CD4-positive, alpha-beta T cell treated with Interleukin-15 for 1 hour (primary cell): ENCODE measurements around the gene CLEC2A.

Source experiments
- DNase-seq: peaks from one replicate; pipeline ENCODE4 v3.0.0-alpha.2; 2020

CLEC2A gene

DNA sequence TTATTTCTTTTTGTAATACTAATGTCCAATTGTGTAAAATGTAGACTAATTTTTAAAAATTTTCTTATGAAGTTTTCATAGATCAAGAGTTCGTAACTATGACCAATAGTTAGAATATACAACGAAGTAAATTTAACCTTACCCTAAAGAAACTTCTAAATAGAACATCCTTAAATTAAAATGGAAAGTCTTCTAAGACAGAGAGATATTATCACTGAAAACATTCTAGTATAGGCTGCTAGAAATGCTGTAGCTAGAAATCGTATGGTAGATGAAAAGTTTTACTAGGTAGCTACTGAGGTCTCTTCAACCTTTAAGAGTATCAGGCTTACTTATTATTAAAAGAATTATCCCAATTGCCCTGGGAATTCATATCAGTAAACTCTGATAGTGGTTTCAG lies 925 bp downstream of the CLEC2A start:
- no peak for DNase-seq

DNA sequence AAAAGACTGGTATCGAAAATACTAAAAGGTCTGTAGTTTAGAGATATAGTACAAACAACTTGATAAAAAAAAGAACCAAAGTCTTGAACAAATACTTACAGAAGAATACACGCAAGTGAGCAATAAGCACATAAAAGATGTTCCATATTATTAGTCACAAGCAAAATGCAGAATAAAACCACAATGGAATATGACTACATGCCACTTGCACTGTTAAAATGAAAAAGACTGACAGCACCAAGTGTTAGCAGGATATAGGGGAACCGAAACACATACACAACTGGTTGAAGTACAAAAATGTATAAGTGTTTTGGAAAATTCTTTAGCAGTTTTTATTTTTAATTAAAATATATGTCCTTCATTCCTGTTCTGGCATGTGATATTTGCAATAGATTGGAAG lies 3.6 kb downstream of the CLEC2A start:
- no peak for DNase-seq

DNA sequence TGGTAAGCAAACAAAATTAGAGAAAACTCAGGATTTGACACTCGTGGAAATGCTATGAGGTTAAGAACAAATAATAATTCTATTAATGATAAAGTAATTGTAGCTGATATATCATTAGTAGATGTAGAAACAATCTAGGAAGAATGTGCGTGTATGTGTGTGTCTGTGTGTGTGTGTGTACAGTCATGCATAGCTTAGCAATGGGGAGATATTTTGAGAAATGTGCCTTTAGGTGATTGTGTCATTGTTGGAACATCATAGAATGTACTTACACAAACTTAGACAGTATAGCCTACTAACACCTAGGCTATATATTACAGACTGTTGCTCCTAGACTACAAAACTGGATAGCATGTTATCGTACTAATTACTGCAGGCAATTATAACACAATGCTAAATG lies 5.3 kb downstream of the CLEC2A start:
- DNase-seq, result no peak

DNA sequence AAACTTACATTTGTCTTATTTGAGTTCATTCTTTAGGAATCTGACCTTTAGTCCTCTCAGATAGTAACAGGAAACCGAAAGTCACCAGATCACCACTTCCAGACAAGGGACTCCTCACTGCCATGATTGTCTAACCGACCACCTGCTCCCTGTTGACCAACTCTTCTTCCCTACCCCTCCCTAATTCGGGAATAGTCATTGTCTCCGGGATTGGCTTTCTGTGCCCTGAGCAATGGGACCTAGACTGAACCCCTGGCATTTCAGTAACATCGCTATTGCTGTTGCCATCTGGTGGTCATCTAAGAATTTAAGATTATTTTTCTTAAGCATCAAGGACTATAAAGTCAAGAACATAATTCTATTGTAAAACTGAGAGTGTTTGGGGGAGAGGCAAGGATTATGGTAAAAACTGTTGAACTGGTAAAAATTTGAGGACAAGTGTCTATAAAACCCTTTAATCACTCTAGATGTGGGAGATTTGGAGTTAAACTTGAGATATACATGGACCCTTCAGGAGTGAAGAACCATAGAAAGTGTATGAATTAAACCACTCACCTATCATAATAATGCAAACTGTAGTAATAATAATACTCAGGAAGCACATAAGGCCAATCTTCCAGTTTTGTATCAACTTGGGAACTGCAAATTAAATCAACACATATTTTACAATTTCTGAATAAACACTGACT lies 6.3 kb downstream of the CLEC2A start:
- no peak for DNase-seq

DNA sequence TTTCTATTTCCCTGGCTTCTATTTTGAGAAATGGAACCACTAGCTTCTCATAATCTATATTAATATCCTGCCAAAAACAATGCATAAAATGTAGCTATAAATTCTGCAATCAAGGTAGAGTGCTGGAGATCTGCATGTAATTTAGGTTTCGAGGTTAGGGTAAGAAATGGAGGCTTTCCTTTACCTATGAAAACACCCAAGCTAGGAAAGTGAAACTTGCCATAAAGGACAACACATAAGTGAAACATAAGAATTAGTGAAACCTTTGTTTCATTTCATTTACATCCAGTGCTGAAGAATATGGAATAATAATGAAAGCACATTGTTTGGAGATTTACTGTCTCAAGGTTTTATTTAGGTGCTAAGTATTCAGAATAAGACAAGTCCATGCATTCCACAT lies 9.7 kb downstream of the CLEC2A start:
- DNase-seq, result no peak

DNA sequence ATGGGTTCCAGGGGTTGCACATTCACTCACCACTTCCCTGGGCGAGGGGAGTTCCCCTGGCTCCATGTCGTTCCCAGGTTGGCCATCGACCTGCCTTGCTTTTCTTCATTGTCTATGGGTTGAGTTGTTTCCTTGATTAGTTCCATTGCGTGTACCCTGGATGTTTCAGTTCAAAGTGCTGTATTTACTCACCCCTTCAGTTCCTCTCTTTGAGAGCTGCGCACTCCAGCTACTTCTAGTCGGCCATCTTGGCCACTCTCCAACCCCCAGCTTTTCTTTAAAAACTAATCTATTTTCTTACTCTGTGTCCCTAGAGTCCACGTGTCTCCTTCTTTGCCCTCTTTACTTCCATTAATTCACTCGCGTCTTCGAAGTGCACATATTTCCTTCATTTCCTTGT lies 11.7 kb downstream of the CLEC2A start:
- no peak for DNase-seq

DNA sequence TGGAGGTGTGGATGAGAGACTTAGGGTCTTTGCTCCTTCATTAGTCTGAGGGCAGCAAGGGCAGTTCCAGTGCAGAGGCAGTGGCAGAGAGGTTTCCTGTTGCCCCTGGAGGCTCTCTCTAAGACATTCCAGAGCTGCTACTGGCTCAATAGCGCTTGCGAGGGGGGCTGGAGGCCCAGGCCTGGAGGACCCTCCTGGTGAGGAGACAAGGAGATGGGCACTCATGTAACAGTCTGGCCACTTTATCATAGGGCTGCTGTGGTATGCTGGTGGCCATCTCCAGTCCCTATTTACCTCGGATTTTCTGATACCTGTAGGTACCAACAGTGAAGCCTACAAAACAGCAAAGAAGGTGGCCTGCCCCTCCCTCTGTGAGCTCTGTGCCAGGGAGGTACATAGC lies 12.7 kb downstream of the CLEC2A start:
- DNase-seq, result no peak

DNA sequence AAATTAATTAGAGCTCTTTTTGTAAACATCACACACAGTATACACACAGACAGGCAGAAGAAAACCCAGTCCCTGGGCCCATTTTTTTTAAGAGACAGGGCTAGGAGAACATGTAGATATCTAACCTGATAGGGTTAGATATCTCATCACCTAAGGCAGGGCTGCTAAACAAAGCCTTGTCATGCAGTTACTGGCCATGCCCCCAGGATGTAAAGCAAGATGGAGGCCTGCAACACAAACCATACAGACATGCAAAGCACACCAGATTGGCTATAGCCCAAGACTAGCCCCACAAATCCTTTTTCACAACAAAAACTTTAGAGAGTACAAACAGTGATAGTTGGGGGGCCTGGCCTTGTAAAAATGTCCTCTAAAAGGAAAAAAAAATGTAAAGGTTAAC lies 20.5 kb downstream of the CLEC2A start:
- no peak for DNase-seq

DNA sequence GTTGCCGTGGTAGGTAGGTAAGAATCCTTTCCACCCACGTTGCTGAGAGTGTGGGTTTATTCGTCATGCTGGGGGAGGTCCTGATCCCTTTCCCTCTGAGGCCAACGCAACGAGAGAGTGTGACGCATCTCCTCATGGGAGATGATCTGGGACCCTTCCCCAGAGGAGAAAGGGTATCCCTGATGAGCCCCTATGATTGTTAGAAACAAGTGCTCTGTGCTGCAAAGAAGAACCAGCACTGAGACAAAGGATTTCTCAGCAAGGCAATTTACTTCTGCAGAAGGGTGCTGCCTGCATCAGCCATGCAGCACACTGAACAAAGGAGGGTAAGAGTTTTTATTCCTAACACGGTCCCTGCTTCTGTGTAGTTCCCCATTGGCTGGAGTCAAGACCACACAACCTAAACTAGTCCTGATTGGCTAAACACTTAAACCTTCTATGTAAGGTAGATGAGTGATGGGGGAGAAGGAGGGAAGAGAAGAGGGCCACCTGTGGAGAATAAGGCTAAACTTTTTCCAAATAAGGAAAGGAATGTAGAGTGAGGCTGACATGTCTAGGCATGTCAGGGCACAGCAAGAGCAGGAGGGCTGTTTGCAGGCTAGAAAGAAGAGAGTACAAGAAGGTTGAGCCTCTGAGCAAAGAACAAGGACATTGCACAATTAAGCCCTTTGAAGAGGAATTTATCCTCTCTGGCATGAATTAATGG lies 21.3 kb downstream of the CLEC2A start:
- no peak for DNase-seq

DNA sequence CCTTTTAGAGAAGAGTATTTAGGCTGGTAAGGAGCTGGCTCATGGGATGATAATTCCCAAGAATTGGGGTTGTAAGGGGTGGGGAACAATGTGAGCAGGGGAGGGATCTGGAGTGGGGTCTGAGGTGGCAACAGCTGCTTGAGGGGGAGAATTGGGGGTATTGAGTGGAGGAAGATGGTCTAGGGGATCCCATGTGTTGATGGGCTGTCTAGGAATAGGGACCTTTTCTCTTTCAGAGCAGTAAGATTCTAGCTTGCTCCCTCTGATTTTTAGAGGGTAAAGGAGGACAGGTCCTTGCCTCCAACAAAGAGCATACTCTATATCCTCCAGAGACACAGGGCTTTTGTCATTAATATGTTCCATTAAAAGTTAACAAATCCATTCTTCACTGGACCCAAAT lies 22.4 kb downstream of the CLEC2A start:
- no peak for DNase-seq

DNA sequence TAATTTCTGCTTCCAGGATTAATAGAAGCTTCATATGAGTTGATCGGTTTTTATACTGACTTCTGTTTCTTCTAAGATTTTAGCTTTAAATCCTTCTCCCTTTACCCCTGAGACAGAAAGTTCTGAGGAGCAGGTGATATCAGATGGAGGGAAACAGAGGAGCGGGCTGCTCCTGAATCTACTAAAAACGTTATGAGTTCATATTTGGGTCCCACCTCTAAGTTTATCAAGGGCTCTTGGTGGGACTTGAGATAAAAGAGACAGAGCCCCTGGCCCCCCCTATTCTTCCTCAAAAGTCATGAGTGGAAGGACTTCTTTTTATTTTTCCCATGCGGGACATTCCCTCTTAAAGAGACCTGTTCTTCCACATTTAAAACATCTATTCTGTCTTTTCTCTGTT lies 23.8 kb downstream of the CLEC2A start:
- DNase-seq, result no peak

DNA sequence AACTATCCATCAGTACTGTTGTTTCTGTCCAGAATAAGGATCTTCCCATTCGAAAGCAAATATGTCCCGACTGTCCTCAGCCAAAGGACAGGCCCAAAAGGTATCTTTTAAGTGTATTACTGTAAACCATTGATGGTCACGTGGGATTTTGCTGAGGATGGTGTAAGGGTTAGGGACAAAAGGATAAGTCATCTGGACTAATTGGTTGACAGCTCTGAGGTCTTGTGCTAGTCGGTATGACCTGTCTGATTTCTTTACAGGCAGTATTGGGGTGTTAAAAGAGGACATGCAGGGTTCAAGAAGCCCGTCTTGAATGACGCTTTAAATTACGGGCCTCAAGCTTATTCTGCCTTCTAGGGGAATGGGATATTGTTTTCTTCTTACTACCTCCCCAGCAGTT lies 24.4 kb downstream of the CLEC2A start:
- no peak for DNase-seq

DNA sequence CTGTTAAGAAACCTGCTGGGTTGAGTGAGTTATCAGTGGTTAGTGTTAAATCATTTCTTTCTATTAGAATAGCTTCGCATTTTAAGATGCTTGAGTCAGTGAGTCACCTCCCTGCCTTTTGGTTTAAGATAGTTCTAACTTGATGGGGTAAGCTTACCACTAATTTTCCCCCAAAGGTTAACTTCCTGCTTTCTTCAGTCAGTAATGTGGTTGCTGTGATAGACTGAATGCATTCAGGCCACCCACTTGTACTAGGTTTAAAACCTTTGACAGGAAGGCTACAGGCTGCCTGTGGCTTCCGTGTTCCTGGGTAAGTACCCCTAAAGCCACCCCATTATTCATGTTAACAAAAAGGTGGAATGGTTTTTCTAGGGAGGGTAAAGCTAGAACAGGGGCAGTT lies 25.3 kb downstream of the CLEC2A start:
- DNase-seq, result peak; percentile 34

DNA sequence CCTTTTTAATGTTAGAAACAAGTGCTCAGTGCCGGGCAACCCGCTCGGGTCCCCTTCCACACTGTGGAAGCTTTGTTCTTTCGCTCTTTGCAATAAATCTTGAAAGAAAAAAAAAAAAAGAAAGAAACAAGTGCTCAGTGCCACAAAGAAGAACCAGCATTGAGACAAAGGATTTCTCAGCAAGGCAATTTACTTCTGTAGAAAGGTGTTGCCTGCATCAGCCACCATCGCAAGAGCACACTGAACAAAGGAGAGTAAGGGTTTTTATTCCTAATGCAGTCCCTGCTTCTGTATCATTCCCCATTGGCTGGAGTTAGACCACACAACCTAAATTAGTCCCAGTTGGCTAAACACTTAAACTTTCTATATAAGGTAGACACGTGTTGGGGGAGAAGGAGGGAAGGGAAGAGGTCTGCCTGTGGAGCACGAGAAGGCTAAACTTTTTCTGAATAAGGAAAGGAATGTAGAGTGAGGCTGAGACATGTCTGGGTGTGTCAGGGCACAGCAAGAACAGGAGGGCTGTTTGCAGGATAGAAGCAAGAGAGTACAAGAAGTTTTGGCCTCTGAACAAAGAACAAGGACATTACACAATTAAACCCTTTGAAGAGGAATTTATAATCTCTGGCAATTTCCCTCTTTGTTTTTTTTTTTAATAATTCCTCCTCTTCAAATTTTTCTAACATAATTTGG lies 29.5 kb downstream of the CLEC2A start:
- no peak for DNase-seq

DNA sequence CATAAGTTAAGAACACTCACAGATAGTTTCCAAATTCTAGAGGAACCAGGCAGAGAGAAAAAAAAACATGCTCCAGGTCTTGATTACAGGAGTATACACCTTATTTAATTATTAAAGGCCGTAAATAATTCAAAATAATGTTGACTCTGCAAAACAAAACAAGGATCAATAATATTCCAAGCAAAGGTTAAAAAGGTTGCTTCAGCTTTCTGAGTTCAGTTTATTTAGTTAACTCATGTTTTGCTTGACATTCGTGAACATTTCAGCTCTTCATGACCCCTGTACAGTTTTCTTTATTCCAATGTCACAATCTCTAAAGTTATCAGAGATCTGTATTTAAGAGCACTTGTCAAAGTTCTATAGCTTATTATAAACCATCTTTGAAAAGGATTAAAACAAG lies 31.2 kb downstream of the CLEC2A start:
- no peak for DNase-seq

DNA sequence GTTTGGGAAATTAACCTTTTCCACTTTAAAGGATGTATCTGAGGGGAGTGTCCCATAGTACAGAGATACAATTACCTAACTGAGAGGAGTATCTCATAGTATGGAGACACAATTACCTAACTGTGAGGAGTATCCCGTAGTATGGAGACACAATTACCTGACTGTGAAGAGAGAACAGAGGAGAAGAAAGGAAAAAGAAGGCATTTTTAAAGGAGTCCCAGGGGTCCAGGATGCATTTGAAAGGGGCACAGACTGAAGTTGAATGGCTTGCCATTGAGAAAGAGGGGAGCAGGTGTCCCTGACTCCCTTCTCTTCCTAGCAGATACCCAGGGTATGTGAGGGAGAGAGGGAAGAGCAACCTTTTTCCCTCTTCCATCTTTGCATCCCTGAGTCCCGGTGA lies 33.0 kb downstream of the CLEC2A start:
- no peak for DNase-seq

DNA sequence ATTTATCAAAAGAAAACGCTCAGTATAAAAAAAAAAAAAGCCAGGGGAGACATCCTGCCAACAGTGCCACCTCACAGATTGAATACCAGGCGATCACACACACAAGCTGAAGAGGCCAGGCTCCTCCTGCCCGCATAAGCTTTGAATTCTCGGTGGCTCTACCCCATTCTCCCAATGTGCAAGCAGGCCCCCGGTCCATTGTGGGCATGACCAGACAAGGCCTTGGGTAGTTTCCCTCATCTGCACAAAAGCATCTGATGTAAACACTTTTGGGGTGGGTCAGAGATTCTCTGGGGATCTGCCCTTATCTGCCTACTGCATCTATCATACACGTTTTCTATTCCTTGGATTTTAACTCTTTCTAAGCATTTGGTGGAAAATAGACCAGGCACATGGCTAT lies 34.6 kb downstream of the CLEC2A start:
- no peak for DNase-seq

DNA sequence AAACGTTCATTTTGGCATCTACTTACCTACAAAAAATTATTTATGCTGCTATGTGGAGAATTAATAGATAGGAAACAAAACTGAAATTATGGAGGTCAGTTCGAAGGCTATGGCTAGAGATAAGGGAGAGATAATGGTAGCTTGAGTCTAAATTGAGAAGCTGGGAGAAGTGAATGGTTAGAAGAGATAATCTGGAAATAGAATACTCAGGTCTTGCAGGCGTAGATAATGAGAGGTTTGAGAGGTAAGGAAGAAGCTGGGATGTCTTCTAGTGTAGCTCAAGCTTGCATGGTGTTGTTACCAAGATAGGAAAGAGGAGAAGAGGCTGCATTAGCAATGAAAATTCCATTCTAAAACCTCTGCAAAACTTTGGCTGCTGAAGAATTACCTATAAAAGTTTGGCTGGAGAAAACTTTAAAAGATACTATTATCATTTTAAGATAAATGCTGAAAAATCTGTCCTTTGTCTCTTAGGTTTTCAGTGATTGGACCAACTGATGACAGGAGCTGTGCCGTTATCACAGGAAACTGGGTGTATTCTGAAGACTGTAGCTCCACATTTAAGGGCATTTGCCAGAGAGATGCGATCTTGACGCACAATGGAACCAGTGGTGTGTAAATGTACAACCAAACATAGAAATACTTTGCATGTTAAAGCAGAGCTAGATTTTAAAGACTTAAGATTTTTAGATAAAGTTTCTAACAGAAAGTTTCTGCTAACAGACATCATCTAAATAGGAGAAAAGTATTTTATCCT lies 36.8 kb downstream of the CLEC2A start:
- DNase-seq, result no peak

DNA sequence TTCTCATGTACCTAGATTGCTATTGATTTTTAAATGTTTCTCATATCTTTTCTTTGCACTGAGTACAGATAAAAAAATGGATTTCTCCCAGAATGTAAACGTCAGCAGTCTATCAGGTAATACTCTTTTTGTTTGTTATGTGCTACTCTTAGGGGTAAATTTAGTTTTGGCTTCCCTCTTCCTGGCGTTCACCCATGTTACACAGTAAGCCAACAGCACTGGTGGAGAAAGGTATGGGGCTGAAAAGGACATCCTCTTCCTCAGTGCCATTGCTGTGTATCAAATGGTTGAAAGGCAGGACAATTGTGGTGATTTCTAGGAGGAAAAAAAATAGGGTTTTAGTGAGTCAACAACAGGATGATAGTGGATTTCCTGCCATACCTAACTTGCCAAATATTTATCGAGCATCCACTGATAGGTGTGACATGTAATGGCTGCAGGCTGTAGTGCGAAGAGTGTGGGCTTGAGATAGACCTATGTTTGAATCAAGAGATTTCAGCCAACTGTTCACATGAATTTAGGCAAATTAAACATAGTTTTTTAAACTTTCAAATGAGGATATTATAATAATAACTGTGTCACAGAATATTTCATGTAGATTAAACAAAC lies 43.4 kb downstream of the CLEC2A start:
- no peak for DNase-seq

DNA sequence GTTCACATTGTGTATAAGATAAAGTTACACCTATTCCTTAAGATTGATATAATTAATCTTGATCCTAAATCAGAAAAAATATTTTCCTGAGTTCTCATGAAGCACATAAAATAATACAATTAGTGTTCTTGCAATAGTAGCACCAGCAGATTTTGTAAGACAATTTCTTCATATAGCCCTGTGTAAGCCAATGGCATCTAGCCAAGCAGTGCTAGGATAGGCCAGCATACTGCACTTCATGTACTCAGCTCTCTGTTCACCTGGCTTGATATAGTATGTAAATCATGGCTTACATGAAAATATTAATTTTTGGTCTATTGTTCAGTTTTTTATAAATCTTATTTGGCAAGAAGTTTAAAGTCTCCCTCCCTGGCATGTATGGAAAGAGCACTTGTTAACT lies 49.0 kb downstream of the CLEC2A start:
- DNase-seq, result no peak

DNA sequence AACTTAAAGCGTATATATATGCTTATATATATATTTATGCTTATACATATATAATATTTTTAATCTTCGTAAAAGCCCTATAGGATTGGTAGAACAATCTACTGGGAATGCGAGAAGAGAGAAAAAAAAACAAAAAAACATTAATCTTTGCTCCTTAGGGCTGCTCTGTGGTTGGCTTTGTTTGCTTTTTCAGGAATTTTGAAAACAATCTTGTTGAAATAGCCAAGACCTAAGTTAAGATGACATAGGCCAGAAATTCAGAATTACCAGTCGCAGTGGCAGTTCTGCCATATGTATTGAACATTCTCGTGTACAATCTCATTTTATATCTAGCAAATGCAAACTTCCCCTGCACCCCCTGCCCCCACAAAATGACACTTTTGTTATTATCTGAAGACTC lies 50.2 kb downstream of the CLEC2A start:
- no peak for DNase-seq

DNA sequence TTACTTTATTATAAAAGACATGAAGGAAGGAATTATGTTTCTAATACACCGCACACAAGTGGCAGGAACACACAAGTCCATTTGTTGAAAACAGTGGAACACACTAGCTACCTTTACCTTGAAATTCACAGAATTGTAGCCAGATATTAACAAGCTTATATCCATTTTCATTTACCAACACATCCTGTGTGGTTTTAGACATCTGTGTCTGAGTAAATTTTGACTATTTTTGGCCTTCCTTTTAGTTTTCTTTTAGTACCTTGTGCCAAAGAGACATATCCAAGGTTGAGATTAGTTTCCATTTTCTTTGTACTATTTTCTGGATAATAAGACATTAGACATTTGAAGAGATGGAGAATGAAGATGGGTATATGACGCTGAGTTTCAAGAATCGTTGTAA lies 50.9 kb downstream of the CLEC2A start, which contains the start of gene KLRF2:
Gene KLRF2, plus strand, starts transcription at position 244 of the 400 bp plus-strand sequence. Its CDS starts 107 bp downstream, at position 351.
- no peak for DNase-seq

DNA sequence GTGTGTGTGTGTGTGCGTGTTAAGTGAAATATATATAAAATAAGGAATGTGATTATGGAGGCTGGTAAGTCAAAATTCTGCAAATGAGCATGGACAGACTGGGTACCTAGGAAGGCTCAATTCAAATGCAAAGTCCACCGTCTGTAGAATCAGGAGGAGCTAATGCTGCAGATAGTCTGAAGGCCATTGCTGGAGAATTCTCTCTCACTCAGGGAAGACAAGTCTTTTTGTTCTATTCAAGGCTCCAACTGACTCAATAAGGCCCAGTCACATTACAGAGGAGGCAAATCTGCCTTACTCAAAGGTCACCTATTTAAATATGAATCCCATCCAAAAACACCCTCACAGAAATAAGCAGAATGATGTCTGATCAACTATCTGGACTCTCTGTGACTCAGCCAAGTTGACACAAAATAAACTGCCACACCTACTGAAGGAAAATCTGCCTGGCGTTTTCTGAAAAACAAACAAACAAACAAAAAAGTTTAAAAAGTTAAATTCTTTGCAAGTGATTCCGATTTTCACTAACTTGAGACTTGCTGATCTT lies 51.6 kb downstream of the CLEC2A start:
- no peak for DNase-seq
